SH-SY5Y (cell line): Measurements from ENCODE around the gene ZNF687.

Experiments
- GATA2 ChIP-seq: IDR thresholded peaks from 2 replicates; pipeline ENCODE4 v1.6.1; 2011; ENCODE audit warnings: mild to moderate bottlenecking, low read depth, low read length
- GATA3 ChIP-seq: IDR thresholded peaks from 2 replicates; pipeline ENCODE4 v1.6.1; 2011; ENCODE audit warnings: low read depth, mild to moderate bottlenecking, low read length, moderate library complexity

The ZNF687 gene

GRCh38 chr1:151281969-151282882, at the start of gene ZNF687:
Gene ZNF687, plus strand, starts transcription at chr1:151282299. Its CDS starts 3,993 bp downstream, at chr1:151286292.
- TF ChIP-seq GATA3 (no peak), GATA2 (no peak)

- TF ChIP-seq GATA3: no peak
- no peak for TF ChIP-seq GATA2
These were observed 46.9 kb upstream of the ZNF687 start for GRCh38 chr1:151235235-151235634.

- TF ChIP-seq GATA3 (no peak), GATA2 (no peak)
These were observed 44.2 kb upstream of the ZNF687 start for GRCh38 chr1:151237678-151238466.

- no peak for TF ChIP-seq GATA3
- no peak for TF ChIP-seq GATA2
These were observed 43.7 kb upstream of the ZNF687 start for GRCh38 chr1:151238467-151238739.

GRCh38 chr1:151242442-151242841, 39.7 kb upstream of the ZNF687 start:
- TF ChIP-seq GATA3: no peak
- no peak for TF ChIP-seq GATA2

GRCh38 chr1:151243683-151244216, 38.3 kb upstream of the ZNF687 start:
- no peak for TF ChIP-seq GATA3

- no peak for TF ChIP-seq GATA2
- TF ChIP-seq GATA3: no peak
These were observed 35.3 kb upstream of the ZNF687 start for GRCh38 chr1:151246786-151247185.

GRCh38 chr1:151251656-151252470, 30.2 kb upstream of the ZNF687 start:
- TF ChIP-seq GATA3: no peak
- TF ChIP-seq GATA2: no peak

- no peak for TF ChIP-seq GATA2
- no peak for TF ChIP-seq GATA3
These were observed 27.6 kb upstream of the ZNF687 start, which contains the start of gene PSMD4 for GRCh38 chr1:151254217-151255213. Gene PSMD4, plus strand, starts transcription at chr1:151254734. Its CDS starts 49 bp downstream, at chr1:151254783.

GRCh38 chr1:151255381-151255780, 26.7 kb upstream of the ZNF687 start:
- TF ChIP-seq GATA3: no peak
- TF ChIP-seq GATA2: no peak

- TF ChIP-seq GATA2 (no peak), GATA3 (no peak)
These were observed 22.7 kb upstream of the ZNF687 start for GRCh38 chr1:151259351-151259750.

- TF ChIP-seq GATA3 (no peak), GATA2 (no peak)
These were observed 16.5 kb upstream of the ZNF687 start for GRCh38 chr1:151265446-151266236.
